H1 (cell line): ENCODE measurements around the gene TGM6. TPM values are rescaled to one million over a fixed set of nuclear protein-coding genes. Genes with fewer than 3 reads are reported as not detected.

ENCODE experiments used
- CTCF ChIA-PET: fragments of 300-600 bp; sonication (Branson Sonifier 250); formaldehyde crosslinking; loops from one replicate; lab custom pipeline; 2021; ENCODE audit not compliant: partially characterized antibody; lab: Charles Lee
- POLR2A ChIA-PET: fragments of 300-600 bp; sonication (Branson Sonifier 250); formaldehyde crosslinking; loops from one replicate; lab custom pipeline; 2021; ENCODE audit warnings: inconsistent platforms; ENCODE audit not compliant: partially characterized antibody; lab: Charles Lee
- DNase-seq, 2 experiments: peaks; one replicate each; pipeline versions ENCODE4 v3.0.0 to v3.0.0-alpha.2; 2010 to 2022; ENCODE audit warnings: low spot score in 2 of 2, low read depth in 1 of 2, mixed read lengths in 1 of 2
- FAIRE-seq: peaks from 2 replicates; lab custom pipeline; 2011; peaks lifted over from hg19 to GRCh38; lab: Jason Lieb, UNC
- H2AFZ ChIP-seq: 2 replicates; pipeline ENCODE4 v1.8.1; 2012; ENCODE audit warnings: low read length, inconsistent platforms
- H2AK5ac ChIP-seq: 2 replicates; pipeline ENCODE4 v1.6.1; 2013; ENCODE audit warnings: low read depth, low read length
- H2BK120ac ChIP-seq: replicated peaks from 2 replicates; pipeline ENCODE3; 2013; ENCODE audit warnings: low read depth, low read length, inconsistent platforms
- H2BK12ac ChIP-seq: 2 replicates; pipeline ENCODE4 v1.6.1; 2013; ENCODE audit warnings: low read depth, low read length
- H2BK15ac ChIP-seq: 2 replicates; pipeline ENCODE4 v1.6.1; 2013; ENCODE audit warnings: low read length
- H2BK20ac ChIP-seq: 2 replicates; pipeline ENCODE4 v1.6.1; 2013; ENCODE audit warnings: low read length
- H2BK5ac ChIP-seq: 2 replicates; pipeline ENCODE4 v1.6.1; 2013; ENCODE audit warnings: low read depth, low read length
- H3K14ac ChIP-seq: 2 replicates; pipeline ENCODE4 v1.6.1; 2013; ENCODE audit warnings: inconsistent platforms; ENCODE audit not compliant: insufficient read length
- H3K18ac ChIP-seq: 2 replicates; pipeline ENCODE4 v1.6.1; 2013; ENCODE audit warnings: low read length; ENCODE audit errors: extremely low read depth
- H3K23ac ChIP-seq: 2 replicates; pipeline ENCODE4 v1.6.1; 2013; ENCODE audit warnings: inconsistent platforms; ENCODE audit not compliant: insufficient read length
- H3K23me2 ChIP-seq: 2 replicates; pipeline ENCODE4 v1.6.1; 2013; ENCODE audit warnings: low read depth, low read length
- H3K27ac ChIP-seq: 2 replicates; pipeline ENCODE4 v1.6.1; 2011; ENCODE audit warnings: low read depth, low read length, inconsistent platforms
- H3K27me3 ChIP-seq, 4 experiments: replicated peaks in 1 of 4; 1 replicate in 1 of 4; 2 replicates in 3 of 4; pipeline versions ENCODE4 v1.6.1 to v1.8.1; 2011 to 2013; ENCODE audit warnings: low read length in 3 of 4, mild to moderate bottlenecking in 3 of 4, inconsistent platforms in 2 of 4, mixed read lengths in 2 of 4, moderate library complexity in 1 of 4; ENCODE audit not compliant: control insufficient read depth in 3 of 4, insufficient read depth in 3 of 4; ENCODE audit errors: extremely low read depth in 1 of 4
- H3K36me3 ChIP-seq, 4 experiments: 2 replicates each; pipeline versions ENCODE4 v1.6.1 to v1.8.1; 2011 to 2013; ENCODE audit warnings: mild to moderate bottlenecking in 4 of 4, low read length in 3 of 4, moderate library complexity in 2 of 4, control low read depth in 1 of 4, inconsistent platforms in 1 of 4; ENCODE audit not compliant: insufficient read depth in 4 of 4, control insufficient read depth in 2 of 4
- H3K4ac ChIP-seq: replicated peaks from 2 replicates; pipeline ENCODE3; 2013; ENCODE audit warnings: low read length, low read depth, mixed read lengths, inconsistent platforms; ENCODE audit not compliant: insufficient read length
- H3K4me1 ChIP-seq, 4 experiments: replicated peaks in 1 of 4; 1 replicate in 1 of 4; 2 replicates in 3 of 4; pipeline versions ENCODE4 v1.6.1 to v1.8.1; 2011 to 2013; ENCODE audit warnings: low read length in 3 of 4, inconsistent platforms in 2 of 4, mixed read lengths in 1 of 4; ENCODE audit not compliant: insufficient read depth in 4 of 4, control insufficient read depth in 3 of 4
- H3K4me2 ChIP-seq, 2 experiments: 2 replicates each; pipeline versions ENCODE4 v1.6.1 to v1.8.1; 2011 to 2013; ENCODE audit warnings: low read depth in 2 of 2, low read length in 2 of 2, control low read depth in 1 of 2, inconsistent platforms in 1 of 2, mild to moderate bottlenecking in 1 of 2; ENCODE audit not compliant: insufficient read depth in 1 of 2
- H3K4me3 ChIP-seq, 4 experiments: fragments of 200-600, 300-600 bp in 1 of 4; sonication (generic), shearing (Covaris generic), sonication (Bioruptor Twin) in 1 of 4; 2 replicates each; pipeline versions ENCODE4 v1.5.1 to v1.8.1; 2011 to 2016; ENCODE audit warnings: low read length in 4 of 4, low read depth in 3 of 4, control low read depth in 2 of 4, inconsistent platforms in 2 of 4, mild to moderate bottlenecking in 2 of 4, mixed read lengths in 1 of 4, moderate library complexity in 1 of 4; ENCODE audit not compliant: insufficient read depth in 2 of 4; ENCODE audit errors: extremely low read depth in 1 of 4
- H3K56ac ChIP-seq: replicated peaks from 2 replicates; pipeline ENCODE3; 2013; ENCODE audit warnings: low read depth, mild to moderate bottlenecking, mixed read lengths, low read length, inconsistent platforms; ENCODE audit not compliant: insufficient read length
- H3K79me1 ChIP-seq: 2 replicates; pipeline ENCODE4 v1.6.1; 2013; ENCODE audit warnings: low read depth, low read length, control low read depth
- H3K79me2 ChIP-seq, 2 experiments: 2 replicates each; pipeline versions ENCODE4 v1.6.1 to v1.8.1; 2012 to 2013; ENCODE audit warnings: low read length in 2 of 2, mild to moderate bottlenecking in 2 of 2, inconsistent platforms in 1 of 2; ENCODE audit not compliant: insufficient read depth in 2 of 2, control insufficient read depth in 1 of 2
- H3K9ac ChIP-seq, 4 experiments: replicated peaks in 1 of 4; 1 replicate in 1 of 4; 2 replicates in 3 of 4; pipeline versions ENCODE4 v1.6.1 to v1.8.1; 2011 to 2013; ENCODE audit warnings: low read depth in 3 of 4, low read length in 3 of 4, control low read depth in 2 of 4, mild to moderate bottlenecking in 2 of 4, moderate library complexity in 2 of 4, inconsistent platforms in 1 of 4; ENCODE audit errors: extremely low read depth in 1 of 4
- H3K9me3 ChIP-seq, 2 experiments: 2 replicates each; pipeline versions ENCODE4 v1.6.1 to v1.8.1; 2012 to 2013; ENCODE audit warnings: mild to moderate bottlenecking in 2 of 2, moderate library complexity in 2 of 2, control low read depth in 1 of 2, inconsistent platforms in 1 of 2, low read depth in 1 of 2, low read length in 1 of 2, mixed read lengths in 1 of 2; ENCODE audit not compliant: insufficient read depth in 2 of 2
- H4K20me1 ChIP-seq, 2 experiments: replicated peaks in 1 of 2; 2 replicates each; pipeline versions ENCODE3 to v1.8.1; 2011 to 2013; ENCODE audit warnings: inconsistent platforms in 2 of 2, low read length in 2 of 2, mild to moderate bottlenecking in 1 of 2; ENCODE audit not compliant: insufficient read depth in 2 of 2, control insufficient read depth in 1 of 2
- H4K5ac ChIP-seq: 2 replicates; pipeline ENCODE4 v1.6.1; 2013; ENCODE audit warnings: low read length, low read depth, mixed read lengths, inconsistent platforms; ENCODE audit not compliant: insufficient read length
- H4K8ac ChIP-seq: 2 replicates; pipeline ENCODE4 v1.8.0; 2013; ENCODE audit warnings: mild to moderate bottlenecking, moderate library complexity, low read length, inconsistent platforms; ENCODE audit not compliant: insufficient read depth; ENCODE audit errors: extremely low read depth
- H4K91ac ChIP-seq: replicated peaks from 2 replicates; pipeline ENCODE3; 2013; ENCODE audit warnings: low read length, mixed read lengths, inconsistent platforms; ENCODE audit not compliant: insufficient read length
- GTF2F1 ChIP-seq: IDR thresholded peaks from 2 replicates; pipeline ENCODE4 v1.6.1; 2012; ENCODE audit warnings: low read depth, low read length, improper control_type of control experiment, borderline replicate concordance
- SIN3A ChIP-seq, 2 experiments: IDR thresholded peaks in 1 of 2; conservative IDR thresholded peaks in 1 of 2; 2 replicates each; pipeline ENCODE4 v1.6.1; 2011 to 2012; ENCODE audit warnings: low read length in 2 of 2, improper control_type of control experiment in 1 of 2, low read depth in 1 of 2, mild to moderate bottlenecking in 1 of 2
- WGBS, 2 experiments: shearing (Covaris generic) in 1 of 2; methylation state at CpG; one replicate each; pipeline versions ENCODE4 v1.1.6 to v1.1.7; 2013 to 2015; ENCODE audit warnings: low lambda C conversion rate in 2 of 2, mixed read lengths in 2 of 2, inconsistent platforms in 1 of 2, low coverage in 1 of 2, missing lambda C conversion rate in 1 of 2; ENCODE audit not compliant: insufficient replicate concordance in 2 of 2, insufficient coverage in 1 of 2, insufficient read length in 1 of 2; ENCODE audit errors: extremely low coverage in 1 of 2, missing lambda C conversion rate in 1 of 2; 5-methylcytosine and 5-hydroxymethylcytosine counted together
- polyA plus RNA-seq, 7 experiments: library from polyadenylated mRNA; depleted of rRNA in 3 of 7; stranded (reverse) in 5 of 7; unstranded in 2 of 7; fragments of >200 nt in 5 of 7; fragments of 200-250 nt in 2 of 7; gene quantifications; 1 replicate in 5 of 7; 2 replicates in 1 of 7; 4 replicates in 1 of 7; pipeline versions ENCODE4 v1.2.1 to v1.2.3, GENCODE V29; 2011 to 2013; ENCODE audit warnings: missing spikeins in 2 of 7, mixed read lengths in 2 of 7
- total RNA-seq: library from RNA; stranded (reverse); fragmentation: NEBNext Ultra II Directional; extraction: Animal tissue kit (Norgen Biotek cat#: 25700); gene quantifications from 2 replicates; pipeline ENCODE4 v1.2.1, GENCODE V29; 2021

Gene TGM6
- total and polyA plus RNA-seq, 2 of the 8 experiments (the other 6 are each of a cell fraction or from before 2014, with no cell fraction given): 0.03 TPM; not detected in 1

GRCh38 chr20:2446845-2447244, 66.1 kb downstream of the TGM6 start:
- no peaks in the 10 kb centered on the region for H3K9me3 ChIP-seq
- ChIA-PET CTCF (interaction anchor here (0.7 to 3.1 kb wide), 5 partner anchors 17 to 239 kb away, joined by 3 to 21 read pairs (median 4); no protein-coding TSS in a partner anchor), POLR2A (interaction anchor here (1.2 kb wide), 1 partner anchor 22 kb away, joined by 3 read pairs; no protein-coding TSS in a partner anchor)
- no peak overlapping the region for H3K18ac ChIP-seq
- no peaks in the 10 kb centered on the region for H3K27me3 ChIP-seq
- H4K5ac ChIP-seq: no peak overlapping the region
- no peak overlapping the region for H3K4ac ChIP-seq
- no peak overlapping the region for H3K4me3 ChIP-seq
- H4K20me1 ChIP-seq: no peaks in the 10 kb centered on the region
- H2BK120ac ChIP-seq: no peak overlapping the region
- FAIRE-seq: peak; percentile 48
- no peak overlapping the region for H2AFZ ChIP-seq
- H4K91ac ChIP-seq: no peak overlapping the region
- 78% methylated on average over 4 of the region's 4 CpGs; no CpG with 5 or more reads in 1 of the 2 experiments for WGBS, 2 experiments
- H3K27ac ChIP-seq: no peak overlapping the region
- H3K23me2 ChIP-seq: no peaks in the 10 kb centered on the region
- H3K79me2 ChIP-seq: no peaks in the 10 kb centered on the region
- H2BK5ac ChIP-seq: no peak overlapping the region
- no peak overlapping the region for H3K23ac ChIP-seq
- H3K4me1 ChIP-seq: peaks cover 0 to 4% (median 0%) of the 10 kb centered on the region in 4 experiments; a peak in 1 of 7 replicates
- no peak overlapping the region for H4K8ac ChIP-seq
- no peak overlapping the region for H3K4me2 ChIP-seq
- no peak overlapping the region for H2AK5ac ChIP-seq
- no peak overlapping the region for H3K9ac ChIP-seq
- no peak overlapping the region for H2BK15ac ChIP-seq
- no peak for DNase-seq
- no peak overlapping the region for H3K56ac ChIP-seq
- no peak overlapping the region for H3K14ac ChIP-seq
- H3K79me1 ChIP-seq: no peaks in the 10 kb centered on the region
- no peak overlapping the region for H2BK20ac ChIP-seq
- no peak overlapping the region for H2BK12ac ChIP-seq
- H3K36me3 ChIP-seq: no peaks in the 10 kb centered on the region
- TF ChIP-seq GTF2F1: no peak
- TF ChIP-seq SIN3A (conservative IDR thresholded peaks at IDR 0.05 in 1 of 2, IDR thresholded peaks at IDR 0.05 in 1 of 2; ENCODE audit: low read depth in 1 of 2, low read length in 2 of 2): 0 out of 4 replicates have a peak, but pooled peaks of 1 of the 2 experiments have one; percentile 53
